Activated CD8-positive, alpha-beta T cell treated with anti-CD3 and anti-CD28 coated beads for 36 hours (primary cell): ENCODE measurements around the gene KRTAP10-3. TPM values are rescaled to one million over a fixed set of nuclear protein-coding genes. Genes with fewer than 3 reads are reported as not detected.

Experiments used
- ATAC-seq: fragments of 200-7000 bp; cut with Tn5 transposase; one replicate; pipeline ENCODE4 v1.10.0; 2021; ENCODE audit warnings: mild to moderate bottlenecking, moderate library complexity
- CTCF ChIA-PET: fragments of 350-600 bp; sonication (Branson Sonifier 250); formaldehyde crosslinking; loops from one replicate; lab custom pipeline; 2021; ENCODE audit warnings: antibody characterized with exemption; lab: Charles Lee
- POLR2A ChIA-PET: fragments of 350-600 bp; sonication (Branson Sonifier 250); formaldehyde crosslinking; loops from one replicate; lab custom pipeline; 2021; ENCODE audit warnings: antibody characterized with exemption; lab: Charles Lee
- DNase-seq: peaks from one replicate; pipeline ENCODE4 v3.0.0-alpha.2; 2020
- H3K27ac Mint-ChIP-seq: one replicate; pipeline ENCODE4 v1.8.0; 2021; ENCODE audit warnings: mild to moderate bottlenecking, mixed read lengths
- H3K27me3 Mint-ChIP-seq: one replicate; pipeline ENCODE4 v1.8.0; 2021; ENCODE audit warnings: mixed read lengths
- H3K36me3 Mint-ChIP-seq: one replicate; pipeline ENCODE4 v1.8.0; 2021; ENCODE audit warnings: low read depth, mixed read lengths
- H3K4me1 Mint-ChIP-seq: one replicate; pipeline ENCODE4 v1.8.0; 2021; ENCODE audit warnings: low read depth, mixed read lengths
- H3K4me3 Mint-ChIP-seq: one replicate; pipeline ENCODE4 v1.8.0; 2021; ENCODE audit warnings: mild to moderate bottlenecking, moderate library complexity, mixed read lengths
- H3K9me3 Mint-ChIP-seq: one replicate; pipeline ENCODE4 v1.8.0; 2021; ENCODE audit warnings: mixed read lengths
- intact Hi-C: fragments of 100-400 bp; cut with micrococcal nuclease; formaldehyde crosslinking; loops from one replicate; pipeline ENCODE4 v1.10.0; 2022
- total RNA-seq, 2 experiments: library from RNA; stranded (reverse); gene quantifications; one replicate each; pipeline ENCODE4 v1.2.3, GENCODE V29; 2021
- TF ChIP-seq, protein P1 (sequence below): fragments of 200-600 bp; IDR thresholded peaks from one replicate; pipeline ENCODE4 v1.8.0; 2022; ENCODE audit warnings: antibody characterized with exemption, mild to moderate bottlenecking

The KRTAP10-3 gene
- total RNA-seq, 2 experiments from 2014 or later, result not detected

DNA sequence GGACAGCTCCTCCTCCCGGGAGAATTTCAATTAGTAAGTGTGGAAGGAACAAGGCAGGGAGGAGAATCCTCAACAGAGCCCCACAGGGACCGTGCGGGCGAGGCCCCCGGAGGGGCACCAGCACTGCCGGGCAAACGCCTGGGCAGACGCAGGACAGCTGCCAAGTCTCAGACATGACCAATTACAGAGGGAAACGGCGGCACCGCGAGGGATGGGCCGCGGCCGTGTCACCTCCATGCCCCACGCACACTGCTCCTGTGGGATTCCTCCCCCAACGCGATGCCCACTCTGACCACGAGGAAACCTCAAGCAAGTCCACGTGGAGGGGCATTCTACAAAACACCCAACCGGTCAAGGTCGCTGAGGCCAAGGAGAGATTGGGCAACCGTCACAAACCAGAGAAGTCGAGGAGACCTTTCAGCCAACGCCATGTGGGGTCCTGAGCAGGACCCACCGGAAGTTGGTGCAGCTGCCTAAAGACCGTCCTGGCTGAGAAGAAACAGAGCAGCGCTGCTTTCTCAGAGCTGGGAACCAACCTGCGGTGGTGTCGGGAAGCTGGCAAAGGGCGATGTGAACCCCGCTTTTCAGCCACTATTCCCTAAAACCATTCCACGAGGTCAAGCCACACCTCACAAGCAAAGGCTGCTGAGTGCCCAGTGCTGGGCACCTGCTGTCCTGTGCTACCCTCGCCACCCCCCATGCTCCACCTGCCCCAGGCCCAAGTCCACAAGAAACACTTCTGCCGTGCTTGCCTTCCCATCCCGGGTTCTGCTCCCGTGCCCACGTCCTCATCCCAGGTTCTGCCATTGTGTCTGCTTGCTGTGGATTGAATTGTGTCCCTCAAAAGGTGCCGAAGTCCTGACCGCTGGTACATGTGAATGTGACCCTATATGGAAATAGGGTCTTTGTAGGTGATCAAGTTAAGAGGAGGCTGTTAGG is 13.5 kb upstream of the KRTAP10-3 start:
- CTCF ChIA-PET, result no interaction called here
- DNase-seq, result no peak

DNA sequence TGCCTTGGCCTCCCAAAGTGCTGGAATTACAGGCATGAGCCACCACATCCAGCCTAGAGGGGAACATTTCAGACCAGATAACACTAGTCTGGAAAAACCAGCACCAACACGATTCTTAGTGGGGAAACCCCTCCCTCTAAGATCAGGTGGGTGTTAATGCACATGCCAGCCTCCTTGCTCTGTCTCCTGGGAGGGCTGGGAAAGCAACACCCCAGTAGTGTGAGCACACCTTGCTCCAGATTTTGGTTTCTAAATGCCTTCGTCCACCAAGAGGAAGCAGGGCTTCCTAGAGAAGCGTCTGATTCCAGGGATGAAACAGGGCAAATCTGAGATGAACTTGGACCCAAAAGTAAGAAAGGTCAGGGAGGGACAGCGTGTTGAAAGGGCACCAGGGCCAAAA is 12.7 kb upstream of the KRTAP10-3 start:
- intact Hi-C loops, result no loop called here
- Mint-ChIP-seq H3K36me3 (no peaks in the 10 kb centered on the region), H3K4me1 (no peaks in the 10 kb centered on the region), H3K27me3 (peaks cover 3% of the 10 kb centered on the region), H3K27ac (no peak overlapping the region), H3K9me3 (peaks cover 2% of the 10 kb centered on the region), H3K4me3 (no peak overlapping the region)
- TF ChIP-seq, protein P1, sequence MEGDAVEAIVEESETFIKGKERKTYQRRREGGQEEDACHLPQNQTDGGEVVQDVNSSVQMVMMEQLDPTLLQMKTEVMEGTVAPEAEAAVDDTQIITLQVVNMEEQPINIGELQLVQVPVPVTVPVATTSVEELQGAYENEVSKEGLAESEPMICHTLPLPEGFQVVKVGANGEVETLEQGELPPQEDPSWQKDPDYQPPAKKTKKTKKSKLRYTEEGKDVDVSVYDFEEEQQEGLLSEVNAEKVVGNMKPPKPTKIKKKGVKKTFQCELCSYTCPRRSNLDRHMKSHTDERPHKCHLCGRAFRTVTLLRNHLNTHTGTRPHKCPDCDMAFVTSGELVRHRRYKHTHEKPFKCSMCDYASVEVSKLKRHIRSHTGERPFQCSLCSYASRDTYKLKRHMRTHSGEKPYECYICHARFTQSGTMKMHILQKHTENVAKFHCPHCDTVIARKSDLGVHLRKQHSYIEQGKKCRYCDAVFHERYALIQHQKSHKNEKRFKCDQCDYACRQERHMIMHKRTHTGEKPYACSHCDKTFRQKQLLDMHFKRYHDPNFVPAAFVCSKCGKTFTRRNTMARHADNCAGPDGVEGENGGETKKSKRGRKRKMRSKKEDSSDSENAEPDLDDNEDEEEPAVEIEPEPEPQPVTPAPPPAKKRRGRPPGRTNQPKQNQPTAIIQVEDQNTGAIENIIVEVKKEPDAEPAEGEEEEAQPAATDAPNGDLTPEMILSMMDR, result no peak
- DNase-seq, result no peak
- CTCF ChIA-PET, result no interaction called here
- POLR2A ChIA-PET, result no interaction called here
- no peak for ATAC-seq

More for the DNA sequence above, 13.5 kb upstream of the KRTAP10-3 start:
- Mint-ChIP-seq H3K36me3 (peaks cover 5% of the 10 kb centered on the region), H3K27ac (no peak overlapping the region), H3K9me3 (peaks cover 8% of the 10 kb centered on the region), H3K4me3 (no peak overlapping the region), H3K27me3 (peaks cover 3% of the 10 kb centered on the region), H3K4me1 (no peaks in the 10 kb centered on the region)
- ATAC-seq, result no peak
- intact Hi-C loops, result no loop called here
- POLR2A ChIA-PET, result no interaction called here
- TF ChIP-seq, protein P1, result no peak

DNA sequence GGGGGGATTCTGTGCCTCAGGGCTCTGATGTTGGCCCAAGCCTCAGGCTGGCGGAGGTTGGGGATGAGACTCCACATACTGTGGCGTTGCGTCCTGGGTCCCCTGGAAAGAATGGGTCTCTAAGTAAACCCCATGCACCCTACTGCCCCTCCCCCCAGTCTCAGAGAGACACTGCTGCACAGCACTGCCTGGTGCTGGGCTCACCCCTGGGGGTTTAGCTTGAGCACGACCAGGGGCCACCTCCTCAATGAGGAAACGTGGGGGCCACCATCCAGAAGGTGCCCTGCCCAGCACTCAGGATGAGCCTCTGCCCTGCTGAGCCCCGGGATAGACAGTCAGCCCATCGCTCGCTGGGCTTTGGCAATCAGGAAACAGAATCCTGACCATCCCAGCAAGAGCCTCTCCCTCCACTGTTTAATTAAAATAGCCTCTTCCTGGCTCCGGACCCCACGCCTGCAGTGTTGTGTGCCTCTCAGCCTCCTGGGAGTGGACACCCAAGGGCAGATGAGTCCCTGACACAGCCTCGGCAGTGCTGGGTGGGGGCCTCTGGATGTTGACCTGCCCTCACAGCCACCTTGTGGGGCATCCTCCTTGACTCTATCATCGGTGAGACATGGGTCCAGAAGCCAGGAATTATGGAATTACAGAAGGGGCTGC is 11.4 kb upstream of the KRTAP10-3 start:
- TF ChIP-seq, protein P1, result no peak
- Mint-ChIP-seq H3K27ac (no peak overlapping the region), H3K36me3 (no peaks in the 10 kb centered on the region), H3K4me1 (peaks cover 6% of the 10 kb centered on the region), H3K27me3 (peaks cover 3% of the 10 kb centered on the region), H3K9me3 (peaks cover 2% of the 10 kb centered on the region), H3K4me3 (no peak overlapping the region)
- ChIA-PET POLR2A (no interaction called here), CTCF (no interaction called here)
- no peak for ATAC-seq
- DNase-seq, result no peak
- intact Hi-C loops, result no loop called here

DNA sequence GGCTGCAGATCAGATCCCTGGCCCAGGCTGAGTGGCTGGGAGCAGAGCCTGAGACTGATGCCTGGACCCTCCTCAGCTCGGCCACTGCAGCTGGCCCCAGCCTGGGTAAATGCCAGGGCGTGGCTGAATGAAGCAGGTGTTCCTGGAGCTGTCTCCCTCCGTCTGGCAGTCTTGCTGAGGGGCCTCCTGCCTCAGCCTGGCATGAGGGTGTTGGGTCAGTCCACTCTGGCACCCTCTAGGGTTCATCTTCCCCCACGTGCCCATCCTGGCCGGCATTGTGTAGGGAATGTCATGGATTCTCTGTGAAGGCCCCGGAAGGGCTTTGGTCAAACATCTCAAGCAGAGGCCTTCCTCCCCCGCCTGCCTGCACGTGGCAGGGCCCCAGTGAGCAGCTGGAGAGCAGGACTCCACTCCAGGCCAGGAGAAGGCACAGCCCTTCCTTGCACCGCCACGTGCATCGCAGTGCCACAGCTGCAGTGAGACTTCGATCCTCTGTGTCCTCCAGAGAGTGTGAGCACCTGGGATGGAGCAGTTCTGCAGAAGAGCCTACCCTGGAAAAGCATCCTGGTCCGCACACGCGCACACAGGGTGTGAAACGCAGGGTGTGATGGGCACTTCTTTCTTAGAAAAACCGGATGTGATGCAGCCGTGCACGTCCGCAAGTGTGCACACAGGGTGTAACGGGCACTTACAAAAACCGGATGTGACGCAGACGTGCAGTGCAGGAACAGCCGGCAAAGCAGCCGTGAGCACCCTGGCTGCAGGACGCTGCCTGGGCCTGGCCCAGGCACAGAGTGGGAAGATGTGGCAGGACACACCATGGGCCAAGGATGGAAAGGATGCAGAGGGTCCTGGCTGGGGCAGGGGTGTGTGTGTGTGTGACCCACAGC is 10.3 kb upstream of the KRTAP10-3 start:
- H3K4me1 Mint-ChIP-seq, result peaks cover 14% of the 10 kb centered on the region
- intact Hi-C loops, result no loop called here
- DNase-seq (no peak), ATAC-seq (no peak)
- TF ChIP-seq, protein P1, result no peak
- ChIA-PET CTCF (no interaction called here), POLR2A (interaction anchor here (1.0 kb wide), 1 partner anchor 12 kb away, joined by 4 read pairs; no protein-coding TSS in a partner anchor)
- no peaks in the 10 kb centered on the region for H3K27me3 Mint-ChIP-seq
- H3K9me3 Mint-ChIP-seq, result peaks cover 2% of the 10 kb centered on the region
- no peak overlapping the region for H3K4me3 Mint-ChIP-seq
- no peak overlapping the region for H3K27ac Mint-ChIP-seq
- H3K36me3 Mint-ChIP-seq, result no peaks in the 10 kb centered on the region
